HG03565 (cell line): ENCODE measurements around the gene SH3YL1.

Experiments used
- ATAC-seq: cut with Tn5 transposase; IDR thresholded peaks from one replicate; pipeline ENCODE4 v1.9.1; 2021; ENCODE audit warnings: mild to moderate bottlenecking, moderate library complexity; ENCODE audit not compliant: unreplicated experiment

The SH3YL1 gene

DNA sequence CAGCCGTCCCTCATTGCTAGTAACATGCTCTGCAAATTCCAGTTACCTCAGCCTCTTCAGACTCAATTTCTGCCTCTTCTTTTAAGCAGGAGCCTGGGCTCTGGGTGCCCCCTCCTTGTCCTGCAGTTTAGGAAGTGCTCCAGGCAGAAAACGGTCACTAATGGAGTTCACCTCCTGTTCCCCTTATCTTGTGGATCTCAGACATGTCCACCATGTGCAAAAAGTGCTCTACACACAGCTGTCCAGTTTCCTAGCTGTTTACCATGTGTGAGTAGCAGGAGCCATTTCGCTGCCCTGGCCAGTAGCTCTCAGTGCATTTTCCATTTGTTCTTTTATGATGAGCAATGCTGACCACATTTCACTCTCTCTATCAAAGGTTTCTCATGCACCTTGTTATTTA, 4.9 kb downstream of the SH3YL1 start:
- ATAC-seq = no peak

DNA sequence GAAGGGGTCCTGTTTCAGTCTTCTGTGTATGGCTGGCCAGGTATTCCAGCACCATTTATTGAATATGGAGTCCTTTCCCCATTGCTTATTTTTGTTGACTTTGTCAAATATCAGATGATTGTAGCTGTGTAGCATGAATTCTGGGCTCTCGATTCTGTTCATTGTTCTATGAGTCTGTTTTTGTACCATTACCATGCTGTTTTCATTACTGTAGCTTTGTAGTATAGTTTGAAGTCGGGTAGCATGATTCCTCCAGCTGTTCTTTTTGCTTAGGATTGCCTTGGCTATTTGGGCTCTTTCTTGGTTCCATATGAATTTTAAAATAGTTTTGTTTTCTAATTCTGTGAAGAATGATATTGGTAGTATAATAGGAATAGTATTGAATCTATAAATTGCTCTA, 6.0 kb downstream of the SH3YL1 start:
- no peak for ATAC-seq

DNA sequence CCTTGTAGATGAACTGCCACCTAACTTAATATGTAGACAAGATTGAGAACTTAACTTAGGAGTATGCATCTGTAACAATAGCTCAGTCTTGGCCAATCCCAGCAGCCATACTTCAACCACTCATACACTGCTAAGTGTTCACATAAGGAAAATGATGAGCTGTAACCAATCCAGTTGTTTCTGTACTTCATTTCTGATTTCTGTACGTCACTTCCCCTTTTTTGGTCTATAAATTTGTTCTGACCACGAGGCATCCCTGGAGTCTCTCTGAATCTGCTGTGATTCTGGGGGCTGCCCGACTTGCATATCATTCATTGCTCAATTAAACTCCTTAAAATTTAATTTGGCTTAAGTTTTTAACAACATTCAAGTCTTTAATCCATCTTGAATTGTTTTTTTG, 6.4 kb downstream of the SH3YL1 start:
- ATAC-seq = no peak

DNA sequence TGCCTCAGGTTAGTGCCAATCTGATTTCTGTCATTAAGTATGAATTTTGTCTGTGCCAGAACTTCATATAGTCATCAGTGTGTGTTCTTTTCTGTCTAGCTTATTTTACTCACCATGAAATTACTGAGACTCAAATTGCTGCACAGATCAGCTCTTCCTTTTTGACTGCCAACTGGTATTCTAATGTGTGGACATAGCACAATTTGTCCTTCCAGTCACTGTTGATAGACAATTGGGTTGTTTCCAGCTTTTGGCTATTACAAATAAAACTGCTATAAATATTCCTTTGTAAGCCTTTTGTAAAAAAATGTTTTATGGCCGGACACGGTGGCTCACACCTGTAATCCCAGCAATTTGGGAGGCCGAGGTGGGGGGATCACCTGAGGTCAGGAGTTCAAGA, 7.7 kb downstream of the SH3YL1 start:
- ATAC-seq = no peak

DNA sequence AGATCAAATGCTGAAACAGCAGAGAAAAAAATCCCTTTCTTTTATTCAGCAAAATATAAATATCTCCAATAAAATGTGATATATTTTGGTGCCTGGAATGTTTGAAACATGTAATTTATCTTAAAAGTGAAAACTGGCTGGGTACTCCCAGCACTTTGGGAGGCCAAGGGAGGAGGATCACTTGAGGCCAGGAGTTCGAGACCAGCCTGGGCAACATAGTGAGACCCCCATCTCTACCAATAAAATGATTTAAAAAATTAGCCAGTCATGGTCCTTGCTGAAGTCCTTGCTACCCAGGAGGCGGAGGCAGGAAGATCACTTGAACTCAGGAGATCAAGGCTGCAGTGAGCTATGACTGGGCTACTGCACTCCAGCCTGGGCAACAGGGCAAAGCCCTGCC, 8.6 kb downstream of the SH3YL1 start:
- ATAC-seq = no peak

DNA sequence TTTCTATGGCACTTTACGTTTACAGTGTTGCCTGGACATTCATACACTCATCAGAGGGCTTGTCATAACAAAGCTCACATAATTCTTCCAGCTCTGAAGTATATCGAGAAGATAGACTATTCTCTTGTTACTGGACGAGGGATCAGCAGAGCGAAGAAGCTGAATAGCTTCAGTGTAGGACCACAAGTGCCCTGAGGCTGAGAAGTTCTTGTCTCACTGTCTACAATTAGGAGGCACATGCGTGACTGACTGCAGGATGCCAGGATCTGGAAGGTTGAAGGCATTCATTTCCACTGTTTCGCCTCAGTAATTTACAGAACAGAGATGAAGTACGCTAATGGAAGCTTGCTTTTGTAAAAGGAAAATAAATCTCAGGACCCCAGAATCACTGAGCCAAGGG, 9.6 kb downstream of the SH3YL1 start:
- ATAC-seq = no peak

DNA sequence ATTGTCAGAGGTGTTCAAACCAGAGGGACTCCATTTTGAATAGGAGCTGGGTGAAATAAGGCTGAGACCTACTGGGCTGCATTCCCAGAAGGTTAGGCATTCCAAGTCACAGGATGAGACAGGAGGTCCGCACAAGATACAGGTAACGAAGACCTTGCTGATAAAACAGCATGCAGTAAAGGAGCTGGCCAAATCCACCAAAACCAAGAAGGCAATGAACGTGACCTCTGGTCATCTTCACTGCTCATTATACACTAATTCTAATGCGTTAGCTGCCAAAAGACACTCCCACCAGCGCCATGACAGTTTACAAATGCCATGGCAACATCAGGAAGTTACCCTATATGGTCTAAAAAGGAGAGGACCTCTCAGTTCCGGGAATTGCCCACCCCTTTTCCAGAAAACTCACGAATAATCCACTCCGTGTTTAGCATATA, 10.6 kb downstream of the SH3YL1 start:
- ATAC-seq = no peak

DNA sequence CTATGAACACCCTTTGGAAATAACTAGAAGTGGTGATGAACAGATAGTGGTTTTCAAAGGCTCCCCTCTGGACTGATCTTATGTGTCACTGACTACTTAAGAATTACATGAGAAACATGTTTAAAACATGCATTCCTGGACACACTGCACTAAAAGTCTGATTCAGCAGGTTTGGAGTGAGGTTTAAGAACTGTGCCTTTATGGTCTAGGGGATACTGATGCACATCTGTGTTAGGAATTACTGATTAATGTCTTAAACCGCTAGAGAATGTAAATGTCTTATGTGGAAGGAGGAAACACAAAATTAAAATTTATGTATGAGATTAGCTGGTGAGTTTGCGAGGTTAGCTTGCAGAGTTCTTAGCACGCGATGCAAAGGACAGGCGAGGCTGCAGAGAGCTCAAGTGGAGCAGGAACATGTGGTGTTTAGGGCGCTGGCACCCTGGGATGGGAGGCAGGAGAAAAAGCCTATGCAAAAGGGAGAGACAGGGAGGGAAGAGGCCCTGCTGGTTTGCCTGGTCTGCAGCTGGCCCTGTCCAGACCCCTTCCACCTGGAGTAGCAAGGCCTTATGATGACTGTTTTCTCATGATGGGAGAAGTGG, 11.7 kb downstream of the SH3YL1 start:
- ATAC-seq = no peak

DNA sequence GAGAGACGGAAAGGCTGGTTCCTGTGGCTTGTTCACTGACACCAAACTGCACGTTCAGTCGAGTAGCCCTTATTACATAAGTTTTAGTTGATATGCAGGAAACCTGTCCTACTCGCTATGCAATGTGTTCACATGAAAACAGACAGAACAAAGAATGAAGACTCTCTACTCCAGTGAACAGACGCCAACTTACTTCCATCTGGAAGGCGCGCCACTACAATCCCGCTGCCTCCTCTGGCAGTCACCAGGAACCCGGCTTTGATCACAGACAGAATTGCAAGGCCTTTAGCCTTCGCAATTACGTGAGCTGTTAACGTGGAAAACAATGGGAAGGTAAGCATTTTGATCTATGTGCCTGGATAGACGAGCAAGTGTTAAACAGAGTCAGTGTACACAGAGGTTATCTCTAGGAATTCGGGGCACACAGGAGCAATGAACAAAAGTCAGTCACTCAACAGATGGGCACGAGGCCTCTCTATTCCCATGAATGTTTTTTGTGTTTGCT, 14.2 kb downstream of the SH3YL1 start:
- ATAC-seq = no peak

DNA sequence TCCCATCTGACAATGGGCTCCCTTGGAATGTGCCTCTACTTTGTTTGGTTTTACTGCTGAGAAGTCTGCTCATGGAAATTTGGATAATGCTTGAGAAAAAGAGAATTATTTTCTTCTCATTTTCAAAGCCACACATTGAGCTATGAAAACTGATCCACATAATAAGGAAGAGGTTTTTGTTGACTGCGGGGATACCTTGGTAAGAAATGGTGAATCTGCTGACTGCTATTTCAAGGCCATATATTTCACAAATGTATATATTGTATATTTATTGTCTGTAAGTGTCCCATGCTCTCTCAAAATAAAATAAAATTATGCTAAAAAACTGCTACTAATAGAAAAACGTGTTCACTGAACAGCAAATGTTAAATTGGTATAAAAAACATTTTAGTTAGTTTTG, 15.1 kb downstream of the SH3YL1 start:
- ATAC-seq = no peak

DNA sequence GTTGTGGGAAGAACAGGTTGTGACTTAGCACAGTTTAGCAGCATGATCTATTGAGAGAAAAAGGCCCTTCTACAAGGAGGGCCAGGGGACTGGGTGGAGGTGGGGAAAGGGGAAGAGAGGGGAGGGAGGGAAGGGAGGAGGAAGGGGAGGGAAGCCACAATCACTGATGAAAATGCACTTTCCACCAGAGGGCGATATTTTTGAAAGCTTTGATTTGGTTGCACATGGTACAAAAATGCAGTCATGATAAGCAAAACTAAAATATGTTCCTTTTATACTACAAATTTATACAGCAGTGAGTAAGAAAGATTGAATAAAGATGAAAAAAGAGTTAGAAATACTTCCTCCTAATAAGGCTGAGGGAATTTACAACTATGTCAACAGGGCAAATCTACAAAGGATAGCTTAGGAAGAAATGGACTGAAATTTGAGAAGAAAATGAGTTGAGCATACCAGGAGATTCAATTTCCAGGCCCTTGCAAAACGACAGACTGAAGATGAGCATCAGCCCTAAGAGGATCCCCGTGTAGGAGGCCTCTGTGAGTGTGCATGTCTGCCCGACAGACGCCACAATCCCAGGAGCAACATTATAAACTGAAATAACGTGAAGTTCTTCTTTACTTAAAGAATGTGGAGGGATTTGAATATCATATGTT, 17.2 kb downstream of the SH3YL1 start:
- no peak for ATAC-seq

DNA sequence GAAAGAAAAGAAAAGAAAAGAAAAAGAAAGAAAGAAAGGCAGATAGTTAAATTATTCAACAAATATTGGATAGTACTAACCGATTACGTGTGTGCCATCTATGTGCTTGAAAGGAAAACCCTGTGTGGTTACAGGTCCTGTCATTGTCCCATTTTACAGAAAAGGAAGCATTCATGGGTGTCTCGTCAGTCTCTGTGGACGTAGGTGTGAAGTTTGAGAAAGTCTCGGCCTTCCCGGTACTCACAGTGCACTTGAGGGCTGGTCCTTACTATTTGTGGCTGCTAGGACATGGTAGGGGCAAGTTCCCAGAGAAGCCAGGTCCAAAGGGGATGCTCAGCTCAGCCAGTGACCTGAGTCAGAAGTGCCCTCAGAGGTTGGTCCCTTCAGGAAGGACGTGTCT, 19.3 kb downstream of the SH3YL1 start:
- no peak for ATAC-seq

DNA sequence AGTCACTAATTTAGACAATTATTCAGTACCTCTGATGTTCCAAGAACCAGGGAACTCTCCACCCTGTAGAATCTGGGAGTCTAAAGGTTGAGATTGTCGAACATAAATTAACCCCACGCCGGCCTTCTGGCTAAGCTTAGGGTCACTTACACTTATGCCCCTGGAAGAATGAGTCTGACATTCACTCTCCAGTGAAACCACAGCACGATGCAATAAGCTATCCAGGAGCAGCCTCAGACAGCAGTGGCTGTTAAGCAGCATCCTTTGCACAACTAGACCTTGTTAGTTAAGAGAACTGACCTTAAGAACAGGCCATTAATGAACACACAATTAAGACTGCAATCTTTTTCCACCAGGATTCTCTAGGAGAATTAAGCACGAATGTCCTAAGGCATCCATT, 25.0 kb downstream of the SH3YL1 start:
- ATAC-seq = no peak

DNA sequence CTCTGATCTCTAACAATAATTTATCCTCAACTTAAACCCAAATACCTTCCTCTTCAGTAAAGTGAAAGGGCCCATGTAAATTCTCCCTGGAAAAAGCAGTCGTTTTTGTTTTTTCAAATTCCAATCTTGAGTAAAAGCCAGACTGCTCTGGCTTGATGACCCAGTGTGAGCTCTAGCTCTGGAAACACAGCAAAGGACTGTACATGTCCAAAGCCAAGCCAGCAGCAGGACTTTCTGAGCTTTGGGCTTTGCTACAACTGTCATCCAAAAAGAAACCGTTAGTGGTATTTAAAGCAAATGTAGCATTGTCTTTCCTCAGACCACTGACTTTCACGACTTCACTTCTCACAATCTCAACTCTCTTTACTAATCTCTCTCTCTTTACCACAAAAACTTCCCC, 25.4 kb downstream of the SH3YL1 start:
- no peak for ATAC-seq

DNA sequence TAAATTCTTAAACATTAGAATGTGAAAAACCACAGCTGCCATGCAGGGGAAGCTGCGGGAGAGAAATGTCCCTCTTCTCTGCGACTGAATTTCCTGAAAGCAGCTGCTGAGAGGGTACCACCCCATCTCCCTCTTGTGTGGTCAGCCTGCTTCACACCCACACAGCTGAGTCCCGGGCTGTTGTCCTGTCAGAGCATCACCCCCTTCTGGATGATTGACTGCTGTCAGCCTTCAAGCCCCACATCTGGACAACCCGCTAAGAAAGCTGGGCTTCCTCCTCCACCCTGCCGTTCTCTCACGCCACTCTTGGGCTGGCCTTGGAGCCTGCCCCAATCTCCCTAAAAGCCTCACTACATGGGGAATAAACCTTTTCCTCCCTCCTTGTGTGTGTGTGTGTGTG, 26.0 kb downstream of the SH3YL1 start:
- no peak for ATAC-seq

DNA sequence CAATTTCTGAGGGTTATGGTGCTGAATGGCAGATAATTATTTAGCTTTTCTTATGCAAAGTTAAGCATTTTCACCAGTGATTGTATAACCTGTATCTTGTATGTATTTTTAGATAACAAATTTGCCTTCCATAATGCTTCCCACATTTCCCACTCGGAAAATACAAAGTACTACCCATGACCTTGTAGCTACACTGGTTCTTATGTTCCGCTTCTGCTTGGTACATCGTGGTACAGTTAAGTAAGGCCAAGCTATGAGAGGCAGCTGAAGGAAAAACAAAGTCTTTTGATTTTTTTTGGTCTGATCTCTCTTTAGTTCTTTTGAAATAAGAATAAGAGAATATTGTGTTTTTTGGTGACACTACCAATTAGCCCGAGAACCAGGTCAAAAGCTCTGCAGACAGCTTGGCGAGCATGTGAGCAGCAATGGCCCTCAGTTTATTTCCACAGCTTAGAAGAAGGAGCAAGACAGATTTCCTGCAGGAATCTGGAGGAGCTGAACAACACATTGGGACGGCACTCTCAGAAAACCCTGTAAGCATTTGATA, 26.8 kb downstream of the SH3YL1 start:
- ATAC-seq = no peak

DNA sequence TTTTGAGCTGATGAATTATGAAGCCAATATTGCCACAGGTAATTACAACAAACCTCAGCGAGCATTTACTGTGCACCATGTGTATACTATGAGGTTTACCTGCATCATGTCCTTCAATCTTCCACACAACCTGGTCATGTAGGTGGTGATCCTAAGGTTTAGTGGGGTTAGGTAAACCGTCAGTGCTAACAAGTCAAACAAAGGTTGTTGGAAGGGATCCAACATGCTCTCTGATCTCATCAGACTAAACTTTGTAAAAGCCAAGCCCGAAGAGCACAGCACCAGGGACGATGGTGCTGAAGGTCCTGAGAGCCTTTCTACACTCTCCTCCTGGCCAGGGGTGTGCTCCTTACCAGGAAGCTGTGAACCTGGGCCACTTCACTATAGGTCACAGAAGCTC, 29.4 kb downstream of the SH3YL1 start:
- ATAC-seq = no peak

DNA sequence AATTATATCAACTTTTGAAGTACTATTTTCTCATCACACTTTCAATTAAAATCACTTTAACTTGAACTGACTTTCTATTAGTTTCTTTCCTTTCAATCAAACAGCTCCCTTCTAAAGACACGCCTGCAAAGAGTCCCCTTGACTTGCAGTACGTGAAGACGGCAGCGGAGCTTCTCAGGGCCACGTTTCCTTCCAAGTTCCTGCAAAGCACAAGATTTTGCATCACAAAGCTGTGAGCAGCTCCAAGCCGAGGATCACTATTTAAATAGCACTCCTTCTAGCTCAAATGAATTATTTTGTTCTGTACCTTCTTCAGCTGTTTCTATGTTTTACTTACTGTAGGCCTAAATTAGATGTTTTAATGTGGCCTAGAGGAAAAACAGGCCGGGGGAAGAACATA, 30.8 kb downstream of the SH3YL1 start:
- ATAC-seq = no peak

DNA sequence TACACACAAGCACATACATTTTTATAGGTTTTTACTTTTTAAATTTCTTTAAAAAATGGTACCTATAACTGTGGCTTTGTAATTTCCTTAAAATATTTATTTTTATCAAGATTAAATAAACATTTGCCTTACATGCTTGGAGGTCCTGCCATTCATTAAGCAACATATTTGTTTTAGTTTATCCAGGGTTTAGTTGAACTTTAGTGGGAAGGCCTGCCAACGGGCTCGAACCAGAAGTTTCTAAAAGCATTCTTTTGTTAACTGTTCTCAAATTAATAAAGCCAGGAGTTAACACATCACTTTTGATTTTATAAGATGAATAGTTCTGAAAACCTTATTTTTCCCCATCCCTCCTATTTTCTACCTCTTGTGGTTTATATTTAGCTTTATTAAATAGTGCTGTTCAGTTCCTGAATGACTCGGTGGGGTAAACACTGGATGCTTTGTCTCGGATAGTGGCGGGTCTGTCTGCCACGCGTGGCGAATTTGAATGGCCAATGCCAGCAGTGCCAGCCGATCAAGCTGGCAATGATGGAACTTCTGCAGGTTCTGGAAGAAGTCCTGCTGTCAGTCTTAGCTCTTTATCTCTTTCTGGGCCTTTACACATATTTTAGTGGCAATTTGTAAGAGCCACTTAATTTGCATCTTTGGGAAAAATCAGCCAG, 32.2 kb downstream of the SH3YL1 start:
- no peak for ATAC-seq

DNA sequence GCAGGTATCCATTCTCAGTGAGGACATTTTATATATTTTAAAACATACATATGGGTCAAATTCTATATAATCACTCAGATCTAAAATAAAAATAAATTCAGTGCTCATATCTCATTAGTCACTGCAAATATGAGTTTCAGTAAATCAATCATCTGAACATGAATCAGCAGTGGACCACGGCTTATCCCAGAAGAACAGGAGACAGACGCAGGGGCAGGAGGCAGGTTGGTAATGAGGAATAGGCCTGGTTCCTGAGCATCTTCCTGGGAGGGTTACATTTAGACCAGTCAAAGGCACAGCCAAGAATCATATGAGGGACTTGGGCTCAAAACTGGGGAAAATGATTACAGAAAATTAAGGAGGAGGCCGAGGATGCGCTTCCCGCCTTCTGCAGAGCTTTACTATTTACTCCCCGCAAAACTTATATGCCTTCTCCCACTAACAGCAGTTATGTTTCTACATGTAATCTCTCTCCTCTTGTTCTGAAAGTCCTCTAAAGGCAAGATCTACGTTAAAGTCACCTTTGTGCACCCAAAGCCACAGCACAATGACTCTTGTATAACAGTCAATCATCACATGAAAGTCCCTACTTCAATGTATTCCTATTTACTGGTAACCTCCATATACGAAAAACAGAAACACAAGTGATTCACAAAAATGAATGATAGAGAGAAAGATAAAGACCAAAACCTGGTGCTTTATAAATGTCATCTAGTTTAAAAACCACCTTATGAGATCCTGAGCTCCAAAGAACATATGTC, 35.1 kb downstream of the SH3YL1 start:
- no peak for ATAC-seq

DNA sequence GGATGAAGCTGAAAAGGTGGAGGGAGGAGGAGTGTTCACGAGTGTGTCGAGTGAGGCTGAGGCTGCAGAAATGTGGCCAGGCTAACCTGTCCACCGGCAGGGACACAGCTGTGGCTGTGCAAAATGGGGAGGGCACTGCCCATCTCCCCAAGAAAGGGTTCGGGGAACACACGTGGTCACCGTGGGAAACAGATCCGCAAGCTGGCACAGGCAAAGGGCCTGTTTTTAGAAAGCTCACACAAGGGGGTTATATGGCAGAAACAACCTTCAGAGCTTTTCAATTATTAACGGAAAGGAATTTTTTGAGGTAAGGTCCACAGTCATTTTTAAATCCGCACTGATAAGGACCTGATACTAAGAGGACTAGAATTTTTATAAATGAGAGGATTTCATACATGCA, 35.7 kb downstream of the SH3YL1 start:
- ATAC-seq = no peak
